ENCODE data around the gene FYTTD1. TPM values are rescaled to one million over a fixed set of nuclear protein-coding genes. Genes with fewer than 3 reads are reported as not detected.
A peak's percentile ranks its signal among the peaks of the same experiment; 100 is the strongest.

FYTTD1 gene
- total and polyA plus RNA-seq, 10 donors = 10.9 to 52.6 (median 30.1) TPM

- intact Hi-C loops (cut with DNase I; ENCODE audit: low total_unique reads) = no loop called here
Observed at GRCh38 chr3:197807969-197808587, 58.4 kb downstream of the FYTTD1 start.

GRCh38 chr3:197809356-197810020 lies 59.8 kb downstream of the FYTTD1 start:
- Histone ChIP-seq H3K27ac (peak overlapping the region in 3 of 8 donors; percentile 7 to 37 (median 9)), H3K4me3 (no peak overlapping the region), H3K36me3 (peaks cover 0 to 16% (median 0%) of the 10 kb centered on the region in 6 donors), H3K9me3 (no peaks in the 10 kb centered on the region), H3K27me3 (replicated peaks in 1 of 7) (no peaks in the 10 kb centered on the region), H3K4me1 (peaks cover 0 to 52% (median 19%) of the 10 kb centered on the region in 6 donors)
- TF ChIP-seq CTCF (IDR thresholded peaks at IDR 0.05 in 8 of 11, conservative IDR thresholded peaks at IDR 0.05 in 3 of 11) (no peak), POLR2A (IDR thresholded peaks at IDR 0.05) (no peak)
- 46 to 75% (median 48%) methylated on average over 2 of the region's 2 CpGs for WGBS, 5 donors
- DNase-seq = no peak
- intact Hi-C loops (cut with DNase I; ENCODE audit: low total_unique reads) = no loop called here

More at GRCh38 chr3:197807969-197808587, 58.4 kb downstream of the FYTTD1 start:
- Histone ChIP-seq H3K4me1 (peaks cover 0 to 57% (median 19%) of the 10 kb centered on the region in 6 donors), H3K36me3 (peaks cover 0 to 16% (median 0%) of the 10 kb centered on the region in 6 donors), H3K4me3 (no peak overlapping the region), H3K27ac (peak overlapping the region in 1 of 8 donors; percentile 21), H3K27me3 (replicated peaks in 1 of 7) (no peaks in the 10 kb centered on the region), H3K9me3 (no peaks in the 10 kb centered on the region)
- 88 to 97% (median 92%) methylated on average over 4 of the region's 4 CpGs for whole genome bisulfite sequencing, 5 donors
- TF ChIP-seq POLR2AphosphoS5 (IDR thresholded peaks at IDR 0.05) (no peak), POLR2A (IDR thresholded peaks at IDR 0.05) (no peak)
- no peak for DNase-seq

- no peak for DNase-seq
- H3K9me3 ChIP-seq = no peaks in the 10 kb centered on the region
- H3K4me3 ChIP-seq = no peak overlapping the region
- no peaks in the 10 kb centered on the region for H3K27me3 ChIP-seq (replicated peaks in 1 of 7)
- TF ChIP-seq POLR2A (IDR thresholded peaks at IDR 0.05) (no peak), POLR2AphosphoS5 (IDR thresholded peaks at IDR 0.05) (no peak), CTCF (IDR thresholded peaks at IDR 0.05 in 8 of 11, conservative IDR thresholded peaks at IDR 0.05 in 3 of 11) (no peak)
- WGBS, 5 donors = 91 to 92% (median 92%) methylated on average over 6 of the region's 6 CpGs
- H3K4me1 ChIP-seq = peaks cover 0 to 45% (median 19%) of the 10 kb centered on the region in 6 donors
- H3K27ac ChIP-seq = no peak overlapping the region
- intact Hi-C loops (cut with DNase I; ENCODE audit: low total_unique reads) = no loop called here
- peaks cover 0 to 11% (median 0%) of the 10 kb centered on the region in 6 donors for H3K36me3 ChIP-seq
Observed at GRCh38 chr3:197810901-197811300, 61.2 kb downstream of the FYTTD1 start.

- Histone ChIP-seq H3K9me3 (no peaks in the 10 kb centered on the region), H3K36me3 (peaks cover 0 to 10% (median 2%) of the 10 kb centered on the region in 6 donors), H3K4me1 (peaks cover 0 to 45% (median 19%) of the 10 kb centered on the region in 6 donors), H3K27ac (peak overlapping the region in 4 of 8 donors; percentile 6 to 41 (median 18)), H3K4me3 (no peak overlapping the region), H3K27me3 (replicated peaks in 1 of 7) (no peaks in the 10 kb centered on the region)
- intact Hi-C loops (cut with DNase I; ENCODE audit: low total_unique reads) = no loop called here
- 63 to 90% (median 76%) methylated on average over 3 of the region's 3 CpGs for WGBS, 5 donors
- no peak for DNase-seq
- TF ChIP-seq POLR2AphosphoS5 (IDR thresholded peaks at IDR 0.05) (no peak), CTCF (IDR thresholded peaks at IDR 0.05 in 8 of 11, conservative IDR thresholded peaks at IDR 0.05 in 3 of 11) (no peak), POLR2A (IDR thresholded peaks at IDR 0.05) (no peak)
Observed at GRCh38 chr3:197811343-197811742, 61.7 kb downstream of the FYTTD1 start.
